GM19240 (cell line): Measurements from ENCODE around the gene ZNF471.

ENCODE experiments used
- DNase-seq: peaks from one replicate; pipeline ENCODE4 v3.0.0; 2011; ENCODE audit warnings: low spot score; ENCODE audit not compliant: insufficient read length

Gene ZNF471

DNA sequence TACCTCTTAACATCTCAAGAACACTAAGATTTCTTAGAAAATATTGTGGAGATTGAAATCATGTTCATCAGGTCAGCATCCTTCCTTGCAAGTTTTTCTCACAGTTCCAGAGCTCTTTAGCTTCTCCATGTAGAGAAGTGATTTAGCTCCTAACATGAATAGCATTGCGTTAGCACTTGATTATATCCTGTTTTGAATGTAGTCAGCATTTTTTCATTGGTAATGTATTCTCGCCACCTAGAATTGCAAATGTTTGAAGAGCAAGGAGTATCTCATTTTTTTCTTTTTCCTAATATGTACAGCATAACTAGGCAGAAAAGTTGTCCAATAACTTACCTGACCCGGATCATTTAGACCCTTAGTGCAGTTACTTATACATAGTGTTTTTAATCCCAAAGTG lies 66.3 kb downstream of the ZNF471 start:
- no peak for DNase-seq

DNA sequence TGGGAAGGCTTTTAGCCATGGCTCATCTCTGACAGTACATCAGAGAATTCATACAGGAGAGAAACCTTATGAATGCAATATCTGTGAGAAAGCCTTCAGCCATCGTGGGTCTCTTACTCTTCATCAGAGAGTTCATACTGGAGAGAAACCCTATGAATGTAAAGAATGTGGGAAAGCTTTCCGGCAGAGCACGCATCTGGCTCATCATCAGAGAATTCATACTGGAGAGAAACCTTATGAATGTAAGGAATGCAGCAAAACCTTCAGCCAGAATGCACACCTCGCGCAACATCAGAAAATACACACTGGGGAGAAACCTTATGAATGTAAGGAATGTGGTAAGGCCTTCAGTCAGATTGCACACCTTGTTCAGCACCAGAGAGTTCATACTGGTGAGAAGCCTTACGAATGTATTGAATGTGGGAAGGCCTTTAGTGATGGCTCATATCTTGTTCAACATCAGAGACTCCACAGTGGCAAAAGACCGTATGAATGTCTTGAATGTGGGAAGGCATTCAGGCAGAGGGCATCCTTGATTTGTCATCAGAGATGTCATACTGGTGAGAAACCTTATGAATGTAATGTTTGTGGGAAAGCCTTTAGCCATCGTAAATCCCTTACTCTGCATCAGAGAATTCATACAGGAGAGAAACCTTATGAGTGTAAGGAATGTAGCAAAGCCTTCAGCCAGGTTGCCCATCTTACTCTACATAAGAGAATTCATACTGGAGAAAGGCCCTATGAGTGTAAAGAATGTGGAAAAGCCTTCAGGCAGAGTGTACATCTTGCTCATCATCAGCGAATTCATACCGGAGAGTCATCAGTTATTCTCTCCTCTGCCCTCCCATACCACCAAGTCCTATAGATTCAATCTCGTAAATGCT lies 70.3 kb downstream of the ZNF471 start:
- no peak for DNase-seq
